Measurements from ENCODE around the gene MED9.

GRCh38 chr17:17503566-17504130 lies 26.8 kb downstream of the MED9 start:
- TF ChIP-seq CTCF (IDR thresholded peaks at IDR 0.05) (no peak), EP300 (IDR thresholded peaks at IDR 0.05) (no peak), POLR2AphosphoS5 (IDR thresholded peaks at IDR 0.05) (no peak), POLR2A (IDR thresholded peaks at IDR 0.05; ENCODE audit: low read depth) (no peak)

Measured in esophagus muscularis mucosa (tissue), 4 donors.